K562 (cell line): ENCODE results near the gene THBS2. TPM values are rescaled to one million over a fixed set of nuclear protein-coding genes. Genes with fewer than 3 reads are reported as not detected.

Experiments used
- CBX8 ChIP-seq: fragments of 200-600 bp; sonication (generic); IDR thresholded peaks from 2 replicates; pipeline ENCODE4 v1.6.1; 2012; ENCODE audit warnings: borderline replicate concordance, mixed run types, low read depth, mild to moderate bottlenecking, moderate library complexity, mixed read lengths, low read length, control low read depth, inconsistent platforms; ENCODE audit not compliant: poor library complexity, severe bottlenecking; ENCODE audit errors: extremely low read depth
- E2F6 ChIP-seq, 2 experiments: IDR thresholded peaks; 2 replicates each; pipeline ENCODE4 v1.6.1; 2011; ENCODE audit warnings: borderline replicate concordance in 1 of 2, control low read depth in 1 of 2, low read depth in 1 of 2, low read length in 1 of 2, mild to moderate bottlenecking in 1 of 2, mixed read lengths in 1 of 2, moderate library complexity in 1 of 2; ENCODE audit not compliant: insufficient read depth in 1 of 2, insufficient read length in 1 of 2, poor library complexity in 1 of 2, severe bottlenecking in 1 of 2; ENCODE audit errors: extremely low read depth in 1 of 2
- HMGXB4 ChIP-seq: sonication (generic); formaldehyde crosslinking; IDR thresholded peaks from 2 replicates; pipeline ENCODE4 v1.8.1; 2023; ENCODE audit warnings: mild to moderate bottlenecking, missing genetic modification reagents
- HNRNPL ChIP-seq: fragments of 200-400 bp; formaldehyde crosslinking; IDR thresholded peaks from 2 replicates; pipeline ENCODE4 v1.6.1; 2017; ENCODE audit warnings: low read depth, mild to moderate bottlenecking, low read length
- POLR3A ChIP-seq: IDR thresholded peaks from 2 replicates; pipeline ENCODE4 v1.6.1; 2011; ENCODE audit warnings: borderline replicate concordance, mild to moderate bottlenecking, moderate library complexity; ENCODE audit not compliant: insufficient read length, insufficient read depth; ENCODE audit errors: extremely low read depth
- SMARCB1 ChIP-seq: IDR thresholded peaks from 2 replicates; pipeline ENCODE4 v1.6.1; 2011; ENCODE audit warnings: improper control_type of control experiment, low read depth; ENCODE audit not compliant: insufficient read length
- TOE1 ChIP-seq, 2 experiments: fragments of 450-650 bp in 1 of 2; sonication (generic) in 1 of 2; formaldehyde crosslinking in 1 of 2; IDR thresholded peaks; 2 replicates each; pipeline versions ENCODE4 v1.7.1 to v1.8.0; 2016 to 2022; ENCODE audit warnings: borderline replicate concordance in 2 of 2, mild to moderate bottlenecking in 2 of 2, antibody characterized with exemption in 1 of 2, inconsistent platforms in 1 of 2, low read depth in 1 of 2, missing genetic modification reagents in 1 of 2, moderate library complexity in 1 of 2
- ZNF609 ChIP-seq: sonication (generic); formaldehyde crosslinking; IDR thresholded peaks from 2 replicates; pipeline ENCODE4 v1.8.1; 2023; ENCODE audit warnings: missing genetic modification reagents, mild to moderate bottlenecking, borderline replicate concordance
- ZNF764 ChIP-seq: fragments of 250-450 bp; sonication (Bioruptor Pico); IDR thresholded peaks from 2 replicates; pipeline ENCODE4 v1.4.0; 2020; ENCODE audit warnings: low read depth, mild to moderate bottlenecking, moderate library complexity
- polyA plus RNA-seq, 8 experiments: library from polyadenylated mRNA; depleted of rRNA in 4 of 8; stranded (reverse) in 5 of 8; unstranded in 3 of 8; fragments of >200 nt; fragmentation: Nextera tagmentation in 2 of 8; fragmentation: Illumina TruSeq in 1 of 8; extraction: Ambion mirVana in 2 of 8; extraction: Trizol in 1 of 8; gene quantifications; 2 replicates each; pipeline versions ENCODE4 v1.2.1 to v1.2.3, GENCODE V29; 2011 to 2014; ENCODE audit warnings: inconsistent platforms in 1 of 8, missing spikeins in 1 of 8
- total RNA-seq, 7 experiments: library from RNA; depleted of rRNA in 6 of 7; stranded (reverse); fragments of >200 nt in 6 of 7; fragmentation: Illumina TruSeq in 2 of 7; extraction: Trizol in 2 of 7; gene quantifications; 2 replicates each; pipeline versions ENCODE4 v1.2.1 to v1.2.3, GENCODE V29; 2011 to 2021; ENCODE audit warnings: low replicate concordance in 1 of 7

Gene THBS2
- total and polyA plus RNA-seq, 9 of the 15 experiments (the other 6 are each of a cell fraction or from before 2014, with no cell fraction given), result 0.03 to 0.11 (median 0.03) TPM; not detected in 6

- no peak for TF ChIP-seq E2F6 (IDR thresholded peaks at IDR 0.05; ENCODE audit: borderline replicate concordance in 1 of 2, extremely low read depth in 1 of 2, insufficient read depth in 1 of 2, insufficient read length in 1 of 2, low read depth in 1 of 2, low read length in 1 of 2, poor library complexity in 1 of 2, severe bottlenecking in 1 of 2)
- no peak for TF ChIP-seq HNRNPL
- no peak for TF ChIP-seq SMARCB1
- TF ChIP-seq ZNF764 (CRISPR knock-in tag), result no peak
- TF ChIP-seq POLR3A, result no peak
- TF ChIP-seq CBX8, result no peak
- TF ChIP-seq HMGXB4 (CRISPR knock-in tag), result no peak
- no peak for TF ChIP-seq ZNF609 (CRISPR knock-in tag)
- no peak for TF ChIP-seq TOE1 (IDR thresholded peaks at IDR 0.05; ENCODE audit: borderline replicate concordance)
- TF ChIP-seq TOE1 (CRISPR knock-in tag; IDR thresholded peaks at IDR 0.05; ENCODE audit: borderline replicate concordance, low read depth), result no peak
- TF ChIP-seq, all 486 proteins: peak for 0
Observed at GRCh38 chr6:169215201-169215681, 38.4 kb downstream of the THBS2 start (continued).
